ENCODE measurements around the gene C1QTNF1.

C1QTNF1 gene

GRCh38 chr17:79041723-79042420, 17.9 kb downstream of the C1QTNF1 start:
- peak; percentile 48; the same call in 1 of the 2 replicates for TF ChIP-seq ZFP3 (CRISPR knock-in tag; IDR thresholded peaks at IDR 0.05)
- no peak for TF ChIP-seq CSRNP3 (CRISPR knock-in tag; IDR thresholded peaks at IDR 0.05)
- no peak for TF ChIP-seq ZC3H10 (CRISPR knock-in tag; IDR thresholded peaks at IDR 0.05)
- TF ChIP-seq SNAI2 (CRISPR knock-in tag; IDR thresholded peaks at IDR 0.05) = no peak
- no peak for ATAC-seq

- TF ChIP-seq SNAI2 (CRISPR knock-in tag; IDR thresholded peaks at IDR 0.05) = 0 out of 2 replicates have a peak, but pooled peaks have one; percentile 35
- TF ChIP-seq ZC3H10 (CRISPR knock-in tag; IDR thresholded peaks at IDR 0.05) = no peak
- no peak for TF ChIP-seq BACH2 (CRISPR knock-in tag; IDR thresholded peaks at IDR 0.05; ENCODE audit: borderline replicate concordance)
- ATAC-seq = peak; percentile 82
Measured at GRCh38 chr17:79042421-79043190, 18.6 kb downstream of the C1QTNF1 start.

GRCh38 chr17:79043191-79043930, 19.4 kb downstream of the C1QTNF1 start:
- ATAC-seq = no peak

GRCh38 chr17:79043931-79044320, 20.0 kb downstream of the C1QTNF1 start:
- no peak for ATAC-seq
- no peak for TF ChIP-seq TSHZ2 (CRISPR knock-in tag; IDR thresholded peaks at IDR 0.05)
- no peak for TF ChIP-seq ARNTL (CRISPR knock-in tag; IDR thresholded peaks at IDR 0.05; ENCODE audit: borderline replicate concordance, low read depth)
- no peak for TF ChIP-seq ZNF565 (CRISPR knock-in tag; conservative IDR thresholded peaks at IDR 0.05; ENCODE audit: low read depth)
- no peak for TF ChIP-seq RARB (CRISPR knock-in tag; IDR thresholded peaks at IDR 0.05)
- TF ChIP-seq PATZ1 (CRISPR knock-in tag; IDR thresholded peaks at IDR 0.05; ENCODE audit: borderline replicate concordance) = no peak
- no peak for TF ChIP-seq BACH2 (CRISPR knock-in tag; IDR thresholded peaks at IDR 0.05; ENCODE audit: borderline replicate concordance)
- no peak for TF ChIP-seq ZNF8 (CRISPR knock-in tag; IDR thresholded peaks at IDR 0.05)

More at GRCh38 chr17:79043191-79043930, 19.4 kb downstream of the C1QTNF1 start:
- no peak for TF ChIP-seq TOX (CRISPR knock-in tag; IDR thresholded peaks at IDR 0.05; ENCODE audit: borderline replicate concordance)
- TF ChIP-seq ZNF70 (CRISPR knock-in tag; IDR thresholded peaks at IDR 0.05) = no peak
- no peak for TF ChIP-seq ZNF8 (CRISPR knock-in tag; IDR thresholded peaks at IDR 0.05)

- no peak for ATAC-seq
- TF ChIP-seq RARB (CRISPR knock-in tag; IDR thresholded peaks at IDR 0.05) = no peak
- no peak for TF ChIP-seq ZNF565 (CRISPR knock-in tag; conservative IDR thresholded peaks at IDR 0.05; ENCODE audit: low read depth)
- no peak for TF ChIP-seq ZNF8 (CRISPR knock-in tag; IDR thresholded peaks at IDR 0.05)
- TF ChIP-seq ZNF70 (CRISPR knock-in tag; IDR thresholded peaks at IDR 0.05) = no peak
- TF ChIP-seq ISL1 (CRISPR knock-in tag; IDR thresholded peaks at IDR 0.05) = no peak
- TF ChIP-seq PATZ1 (CRISPR knock-in tag; IDR thresholded peaks at IDR 0.05; ENCODE audit: borderline replicate concordance) = no peak
- no peak for TF ChIP-seq CREB5 (CRISPR knock-in tag; IDR thresholded peaks at IDR 0.05; ENCODE audit: low read depth)
- TF ChIP-seq TSHZ2 (CRISPR knock-in tag; IDR thresholded peaks at IDR 0.05) = no peak
Measured at GRCh38 chr17:79044462-79044861, 20.5 kb downstream of the C1QTNF1 start.

All from SK-N-SH treated with all-trans-retinoic acid at 6 μM for 48 hours (cell line).